Measurements from ENCODE around the gene COL26A1.

COL26A1 gene

DNA sequence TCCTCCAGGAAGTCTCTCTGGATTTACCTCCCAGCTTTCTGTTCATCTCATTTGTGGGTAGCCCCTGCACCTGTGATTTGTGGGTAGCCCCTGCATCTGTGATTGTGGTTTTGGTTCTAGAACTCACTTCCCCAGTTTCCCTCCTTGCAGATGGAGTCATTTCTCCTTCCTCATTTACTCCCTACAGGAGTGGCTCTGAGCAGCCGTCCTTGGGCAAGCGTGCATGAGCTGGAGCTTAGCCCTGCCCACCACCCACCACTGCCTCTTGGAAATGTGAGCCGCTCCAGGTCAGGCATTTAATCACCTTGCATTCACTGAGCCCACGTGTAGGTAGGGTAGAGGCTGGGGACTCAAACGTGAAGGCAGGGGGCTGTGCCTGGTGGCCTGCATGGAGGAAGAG is 8.2 kb downstream of the COL26A1 start:
- no peak for DNase-seq (ENCODE audit: low read depth in 2 of 2, low spot score in 1 of 2)

DNA sequence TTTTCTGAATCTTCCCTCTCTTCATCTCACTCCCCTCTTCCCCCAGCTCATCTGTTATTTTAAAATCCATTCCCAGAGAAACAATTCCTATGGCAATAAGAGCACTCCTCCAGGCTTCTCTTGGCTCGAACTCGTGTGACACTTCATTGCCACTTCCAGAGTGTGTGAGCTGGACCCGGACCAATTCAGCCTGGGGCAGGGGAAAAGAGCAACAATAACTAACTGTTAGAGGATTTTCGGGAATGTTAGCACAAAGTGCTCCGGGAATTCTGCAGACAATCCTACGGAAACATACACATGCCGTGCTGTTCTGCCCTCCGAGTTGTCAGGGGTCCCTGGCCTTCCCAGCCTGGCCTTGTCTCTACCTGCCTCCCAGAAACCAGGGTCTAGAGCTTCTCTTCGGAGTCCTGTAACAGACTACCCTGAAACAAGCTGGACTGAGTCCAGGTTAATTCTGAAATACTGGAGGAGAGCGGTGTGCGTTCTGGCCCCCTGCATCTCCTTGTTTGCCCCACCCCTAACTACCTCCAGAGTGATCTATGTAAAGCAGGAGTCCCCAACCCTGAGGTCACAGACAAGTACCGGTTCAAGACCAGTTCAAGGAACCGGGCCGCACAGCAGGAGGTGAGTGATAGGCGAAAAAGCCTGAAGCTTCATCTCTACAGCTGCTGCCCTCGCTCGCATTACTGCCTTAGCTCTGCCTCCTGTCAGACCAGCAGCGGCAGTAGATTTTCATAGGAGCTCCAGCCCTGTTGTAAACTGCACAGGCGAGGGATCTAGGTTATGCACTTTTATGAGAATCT is 11.3 kb downstream of the COL26A1 start:
- no peak for DNase-seq (ENCODE audit: low read depth in 2 of 2, low spot score in 1 of 2)

- no peak for DNase-seq (ENCODE audit: low read depth in 2 of 2, low spot score in 1 of 2)
Observed at GRCh38 chr7:101374990-101375389, 12.3 kb downstream of the COL26A1 start.

- DNase-seq (ENCODE audit: low read depth in 2 of 2, low spot score in 1 of 2) = no peak
Observed at GRCh38 chr7:101376601-101377000, 13.9 kb downstream of the COL26A1 start.

DNA sequence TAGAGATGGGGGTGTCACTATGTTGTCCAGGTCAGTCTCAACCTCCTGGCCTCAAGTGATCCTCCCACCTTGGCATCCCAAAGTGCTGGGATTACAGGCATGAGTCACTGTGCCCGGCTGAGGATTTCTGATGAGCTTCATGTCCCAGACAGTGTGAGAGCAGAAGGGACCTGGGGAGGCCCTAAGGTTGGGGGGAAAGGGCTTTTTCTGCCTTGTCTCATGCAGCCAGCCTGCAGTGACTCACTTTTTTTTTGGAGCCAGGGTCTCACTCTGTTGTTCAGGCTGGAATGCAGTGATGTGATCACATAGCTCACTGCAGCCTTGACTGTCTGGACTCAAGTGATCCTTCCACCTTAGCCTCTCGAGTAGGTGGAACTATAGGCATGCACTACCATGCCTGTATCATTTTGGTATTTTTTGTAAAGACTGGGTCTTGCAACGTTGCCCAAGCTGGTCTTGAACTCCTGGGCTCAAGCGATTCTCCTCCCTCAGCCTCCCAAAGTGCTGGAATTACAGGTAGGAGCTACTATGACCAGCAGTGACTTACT is 14.6 kb downstream of the COL26A1 start:
- no peak for DNase-seq (ENCODE audit: low read depth in 2 of 2, low spot score in 1 of 2)

DNA sequence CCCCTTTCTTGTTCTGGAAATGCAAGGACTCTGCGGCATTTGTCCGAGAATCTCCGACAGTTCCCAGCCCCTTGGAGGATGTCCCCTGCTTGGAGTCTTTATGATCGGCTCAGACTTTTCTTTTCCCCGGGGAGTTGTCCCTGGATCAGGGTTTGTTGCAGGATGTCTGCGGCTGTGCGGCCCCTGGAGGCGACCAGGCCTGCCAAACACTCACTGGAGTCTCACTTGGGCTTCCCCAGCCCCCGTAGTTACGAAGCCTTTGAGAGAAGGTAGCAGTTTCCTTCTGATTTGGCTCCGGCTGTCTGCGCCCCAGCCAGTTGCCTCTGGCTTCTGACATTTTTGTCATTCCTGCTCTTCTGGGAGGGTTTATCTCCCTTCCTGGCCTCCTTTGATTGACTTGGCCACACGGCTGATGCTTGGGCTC is 16.1 kb downstream of the COL26A1 start:
- no peak for DNase-seq (ENCODE audit: low read depth in 2 of 2, low spot score in 1 of 2)

GRCh38 chr7:101379302-101379701 is 16.6 kb downstream of the COL26A1 start:
- no peak for DNase-seq (ENCODE audit: low read depth in 2 of 2, low spot score in 1 of 2)

DNA sequence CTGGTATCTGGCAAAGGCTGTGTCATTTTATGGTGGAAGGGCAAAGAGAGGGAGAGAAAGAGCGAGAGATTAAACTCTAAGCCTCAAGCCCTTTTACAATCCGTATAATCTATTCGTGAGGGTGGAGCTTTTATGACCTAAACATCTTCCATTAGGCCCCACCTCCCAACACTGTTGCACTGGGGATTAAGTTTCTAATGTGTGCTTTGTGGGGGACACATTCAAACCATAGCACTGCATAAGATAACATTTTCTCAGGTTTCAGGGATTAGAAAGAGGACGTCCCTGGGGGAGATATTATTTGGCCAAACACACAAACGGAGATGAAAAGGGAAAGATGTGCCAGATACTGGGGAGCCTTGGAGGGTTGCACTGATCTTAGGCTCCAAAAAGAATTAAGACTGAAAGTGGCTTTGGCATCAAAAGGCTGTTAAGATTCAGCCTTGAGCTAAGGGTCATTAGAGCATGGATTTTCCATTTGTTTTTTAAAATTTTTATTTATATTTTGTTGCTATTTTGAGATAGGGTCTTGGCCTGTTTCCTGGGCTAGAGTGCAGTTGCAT is 19.0 kb downstream of the COL26A1 start:
- DNase-seq (ENCODE audit: low read depth in 2 of 2, low spot score in 1 of 2) = no peak

DNA sequence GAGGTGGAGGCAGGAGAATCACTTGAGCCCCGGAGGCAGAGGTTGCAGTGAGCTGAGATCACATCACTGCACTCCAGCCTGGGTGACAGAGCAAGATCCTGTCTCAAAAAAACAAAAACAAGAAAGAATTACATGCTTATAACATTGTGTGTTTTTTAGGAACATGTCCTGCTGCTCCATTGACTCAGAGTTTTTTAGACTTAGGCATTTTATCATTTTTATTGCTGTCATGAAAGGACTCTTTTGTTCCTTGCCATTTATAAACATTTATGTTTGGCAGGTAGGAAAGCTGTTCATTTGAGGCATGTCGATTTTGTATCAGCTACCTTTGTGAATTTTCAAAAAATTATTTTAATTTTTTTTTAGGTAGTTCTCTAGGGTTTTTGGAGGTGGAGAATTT is 20.3 kb downstream of the COL26A1 start:
- DNase-seq (ENCODE audit: low read depth in 2 of 2, low spot score in 1 of 2) = no peak

GRCh38 chr7:101386177-101386557 is 23.5 kb downstream of the COL26A1 start:
- no peak for DNase-seq (ENCODE audit: low read depth in 2 of 2, low spot score in 1 of 2)

GRCh38 chr7:101386558-101387231 is 24.0 kb downstream of the COL26A1 start:
- no peak for DNase-seq (ENCODE audit: low read depth in 2 of 2, low spot score in 1 of 2)

DNA sequence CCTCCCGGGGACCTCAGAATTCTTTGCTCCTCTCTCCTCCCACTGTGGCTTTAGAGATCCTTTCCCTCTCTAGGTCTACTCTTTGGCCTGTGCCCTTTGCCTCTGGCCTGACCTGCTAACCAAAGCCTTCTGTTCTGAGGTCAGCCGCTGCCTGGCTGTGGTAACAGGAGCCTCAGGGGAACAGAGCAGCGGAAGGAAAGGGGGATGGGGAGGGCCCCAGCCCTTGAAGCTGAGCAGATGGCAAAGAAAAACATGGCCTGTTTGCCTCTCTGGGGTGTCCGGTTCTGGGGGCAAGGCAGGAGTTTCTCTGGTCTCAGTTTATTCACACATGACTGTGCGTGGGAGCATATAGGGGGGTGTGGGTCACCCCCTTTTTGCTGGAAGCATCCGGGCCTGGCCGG is 28.2 kb downstream of the COL26A1 start:
- DNase-seq (ENCODE audit: low read depth in 2 of 2, low spot score in 1 of 2) = no peak

- no peak for DNase-seq (ENCODE audit: low read depth in 2 of 2, low spot score in 1 of 2)
Observed at GRCh38 chr7:101391991-101392390, 29.3 kb downstream of the COL26A1 start.

DNA sequence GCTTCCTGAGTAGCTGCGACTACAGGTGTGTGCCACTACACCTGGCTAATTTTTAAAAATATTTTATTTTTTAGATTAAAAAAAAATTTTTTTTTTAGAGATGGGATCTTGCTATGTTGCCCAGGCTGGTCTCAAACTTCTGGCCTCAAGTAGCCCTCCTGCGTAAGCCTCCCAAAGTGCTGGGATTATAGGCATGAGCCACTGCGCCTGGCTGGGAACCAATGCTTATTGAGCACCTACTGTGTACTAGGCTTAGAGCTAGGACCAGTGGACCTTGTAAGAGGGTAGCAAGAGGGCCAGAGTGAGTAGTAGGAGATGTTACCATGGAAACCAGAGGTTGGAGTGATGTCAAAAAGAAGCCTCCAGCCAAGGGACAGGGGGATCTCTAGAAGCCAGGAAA is 31.2 kb downstream of the COL26A1 start:
- no peak for DNase-seq (ENCODE audit: low read depth in 2 of 2, low spot score in 1 of 2)

GRCh38 chr7:101395376-101395775 is 32.7 kb downstream of the COL26A1 start:
- DNase-seq (ENCODE audit: low read depth in 2 of 2, low spot score in 1 of 2) = no peak

- DNase-seq (ENCODE audit: low read depth in 2 of 2, low spot score in 1 of 2) = no peak
Observed at GRCh38 chr7:101397243-101397642, 34.6 kb downstream of the COL26A1 start.

DNA sequence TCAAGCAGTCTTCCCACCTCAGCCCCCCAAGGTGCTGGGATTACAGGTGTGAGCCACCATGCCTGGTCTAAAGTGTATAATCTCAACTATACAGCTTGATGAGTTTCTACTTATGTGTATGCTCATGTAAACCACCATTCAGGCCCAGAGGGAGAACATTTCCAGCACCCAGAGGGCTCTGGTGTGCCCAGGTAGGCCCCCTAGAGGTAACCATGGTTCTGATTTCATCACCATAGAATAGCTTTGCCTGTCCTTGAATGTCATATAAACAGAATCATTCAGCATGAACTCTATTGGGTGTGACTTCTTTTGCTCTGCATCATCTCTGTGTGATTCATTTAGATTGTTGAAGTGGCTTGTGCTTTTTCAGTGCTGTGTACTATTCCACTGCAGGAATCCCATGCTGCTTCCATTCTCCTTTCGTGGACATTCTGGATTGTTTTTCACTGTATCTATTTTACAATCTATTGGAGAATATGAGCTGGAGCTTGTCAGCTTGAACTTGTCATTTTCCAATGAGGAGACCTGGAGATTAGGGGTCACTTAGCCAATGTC is 35.2 kb downstream of the COL26A1 start:
- no peak for DNase-seq (ENCODE audit: low read depth in 2 of 2, low spot score in 1 of 2)

DNA sequence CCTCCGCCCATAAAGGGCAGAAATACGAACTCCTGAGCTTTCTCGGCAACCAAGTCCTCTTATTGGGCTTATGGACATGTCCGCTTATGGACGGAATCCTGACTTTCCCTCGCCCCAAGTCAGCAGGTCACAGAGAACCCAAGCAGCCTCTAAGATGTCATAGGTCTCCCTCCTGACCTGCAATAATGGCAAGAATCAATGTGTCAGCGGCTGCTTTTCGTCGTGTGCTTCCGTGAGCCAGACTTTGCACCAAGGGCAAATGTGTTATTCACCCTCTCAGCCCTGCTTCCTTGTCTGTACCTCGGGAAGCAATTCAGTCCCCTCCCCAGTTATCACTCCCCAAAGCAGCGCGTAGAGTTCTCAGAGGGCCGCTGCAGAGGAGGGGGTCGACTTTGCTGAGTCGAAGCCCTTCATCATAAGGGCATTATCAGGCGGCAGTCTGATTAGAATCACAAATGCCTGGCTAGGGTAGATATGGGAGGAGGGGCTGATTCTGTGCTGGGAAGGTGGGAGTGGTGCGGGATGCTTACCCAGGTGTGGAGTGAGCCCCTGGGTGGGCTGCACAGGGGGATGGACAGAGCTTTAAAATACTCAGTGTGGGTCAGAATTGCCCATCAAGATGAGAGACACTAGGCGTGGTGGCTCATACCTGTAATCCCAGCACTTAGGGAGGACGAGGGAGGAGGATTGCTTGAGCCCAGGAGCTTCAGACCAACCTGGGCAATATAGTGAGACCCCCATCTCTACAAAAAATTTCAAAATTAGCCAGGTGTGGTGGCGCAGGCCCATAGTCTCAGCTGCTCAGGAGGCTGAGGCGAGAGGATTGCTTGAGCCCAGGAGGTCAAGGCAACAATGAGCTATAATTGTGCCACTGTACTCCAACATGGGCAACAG is 36.0 kb downstream of the COL26A1 start:
- DNase-seq (ENCODE audit: low read depth in 2 of 2, low spot score in 1 of 2) = no peak

- no peak for DNase-seq (ENCODE audit: low read depth in 2 of 2, low spot score in 1 of 2)
Observed at GRCh38 chr7:101399759-101400158, 37.1 kb downstream of the COL26A1 start.

DNA sequence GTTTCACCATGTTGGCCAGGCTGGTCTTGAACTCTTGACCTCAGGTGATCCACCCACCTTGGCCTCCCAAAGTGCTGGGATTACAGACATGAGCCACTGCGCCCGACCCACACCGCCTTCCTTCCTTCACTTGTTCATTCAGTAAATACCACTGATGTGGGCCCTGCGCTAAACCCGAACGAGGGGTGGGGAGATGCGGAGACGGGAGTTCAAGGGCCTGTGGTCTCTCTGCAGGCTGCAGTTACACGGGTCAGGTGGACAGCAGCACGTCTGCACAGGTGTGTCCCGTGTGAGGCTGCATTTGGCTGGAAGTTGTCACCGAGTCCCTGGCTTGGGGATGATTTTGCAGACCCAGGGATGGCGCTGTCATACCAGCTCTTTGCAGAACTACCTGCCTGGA is 38.1 kb downstream of the COL26A1 start:
- no peak for DNase-seq (ENCODE audit: low read depth in 2 of 2, low spot score in 1 of 2)
